ENCODE measurements around the gene ARHGAP32.

DNA sequence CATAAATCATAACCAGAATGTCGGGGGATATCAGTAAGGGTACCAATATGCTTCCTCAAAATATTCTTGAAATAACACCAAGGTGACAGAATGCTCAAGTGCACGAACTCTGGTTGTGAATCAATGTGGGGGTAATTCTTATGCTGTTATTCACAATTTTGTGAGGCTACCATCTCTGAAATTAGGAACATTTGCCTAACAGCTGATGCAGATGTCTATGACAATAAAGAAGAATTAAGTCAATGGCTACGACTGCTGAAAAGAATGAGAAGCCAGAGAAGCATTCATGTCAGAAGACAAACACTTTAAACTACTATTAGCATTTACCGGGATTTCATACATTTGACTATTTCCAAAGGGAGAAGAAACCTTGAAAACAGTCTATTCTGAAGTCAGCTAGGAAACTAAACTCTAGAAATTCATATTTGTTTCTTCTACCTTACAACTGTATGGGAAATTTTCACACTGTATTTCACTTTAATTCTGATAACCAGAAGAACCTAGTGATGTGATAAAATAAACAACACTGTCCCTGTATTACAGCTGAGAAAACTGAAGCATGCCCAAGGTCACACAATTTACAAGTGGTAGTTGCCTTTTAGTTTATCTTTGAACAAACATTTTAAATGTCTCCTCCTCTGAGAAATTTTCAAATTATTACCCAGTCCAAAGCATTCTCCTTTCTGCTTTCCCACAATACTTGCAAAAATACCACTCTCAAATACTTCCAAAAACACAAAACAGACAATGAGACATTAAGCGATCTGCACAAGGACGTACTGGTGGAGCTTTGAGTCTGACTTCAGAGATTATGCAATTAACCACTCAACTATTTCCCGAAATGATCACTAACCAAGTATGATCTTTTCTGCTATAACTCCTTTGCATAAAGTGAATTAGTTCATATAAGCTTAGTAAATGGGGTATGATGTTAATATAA is 18.0 kb upstream of the ARHGAP32 start:
- TF ChIP-seq, protein P1, sequence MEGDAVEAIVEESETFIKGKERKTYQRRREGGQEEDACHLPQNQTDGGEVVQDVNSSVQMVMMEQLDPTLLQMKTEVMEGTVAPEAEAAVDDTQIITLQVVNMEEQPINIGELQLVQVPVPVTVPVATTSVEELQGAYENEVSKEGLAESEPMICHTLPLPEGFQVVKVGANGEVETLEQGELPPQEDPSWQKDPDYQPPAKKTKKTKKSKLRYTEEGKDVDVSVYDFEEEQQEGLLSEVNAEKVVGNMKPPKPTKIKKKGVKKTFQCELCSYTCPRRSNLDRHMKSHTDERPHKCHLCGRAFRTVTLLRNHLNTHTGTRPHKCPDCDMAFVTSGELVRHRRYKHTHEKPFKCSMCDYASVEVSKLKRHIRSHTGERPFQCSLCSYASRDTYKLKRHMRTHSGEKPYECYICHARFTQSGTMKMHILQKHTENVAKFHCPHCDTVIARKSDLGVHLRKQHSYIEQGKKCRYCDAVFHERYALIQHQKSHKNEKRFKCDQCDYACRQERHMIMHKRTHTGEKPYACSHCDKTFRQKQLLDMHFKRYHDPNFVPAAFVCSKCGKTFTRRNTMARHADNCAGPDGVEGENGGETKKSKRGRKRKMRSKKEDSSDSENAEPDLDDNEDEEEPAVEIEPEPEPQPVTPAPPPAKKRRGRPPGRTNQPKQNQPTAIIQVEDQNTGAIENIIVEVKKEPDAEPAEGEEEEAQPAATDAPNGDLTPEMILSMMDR (IDR thresholded peaks at IDR 0.05; ENCODE audit: poor library complexity), result no peak
- TF ChIP-seq EZH2 (IDR thresholded peaks at IDR 0.05; ENCODE audit: borderline replicate concordance), result no peak
- TF ChIP-seq EZH2phosphoT487 (IDR thresholded peaks at IDR 0.05; ENCODE audit: low read depth, severe bottlenecking, unreplicated experiment), result no peak

Data from hepatocyte (in vitro differentiated cells).